GM21619 (cell line): ENCODE results near the gene TUBGCP5.

Experiments
- ATAC-seq: cut with Tn5 transposase; IDR thresholded peaks from one replicate; pipeline ENCODE4 v1.9.1; 2021; ENCODE audit not compliant: unreplicated experiment

TUBGCP5 gene

GRCh38 chr15:22954798-22955543 lies 84.4 kb downstream of the TUBGCP5 start:
- ATAC-seq: no peak

- ATAC-seq: no peak
Measured at GRCh38 chr15:22954326-22954725, 85.0 kb downstream of the TUBGCP5 start.

GRCh38 chr15:22952796-22953579 lies 86.4 kb downstream of the TUBGCP5 start:
- no peak for ATAC-seq

- ATAC-seq: no peak
Measured at GRCh38 chr15:22951381-22952280, 87.7 kb downstream of the TUBGCP5 start.

- ATAC-seq: no peak
Measured at GRCh38 chr15:22951031-22951380, 88.4 kb downstream of the TUBGCP5 start.

- no peak for ATAC-seq
Measured at GRCh38 chr15:22950256-22950990, 88.9 kb downstream of the TUBGCP5 start.
